Right lobe of liver (tissue), 6 donors: Measurements from ENCODE around the gene SCN3A. TPM values are rescaled to one million over a fixed set of nuclear protein-coding genes. Genes with fewer than 3 reads are reported as not detected.

Experiments used
- ATAC-seq, 4 donors: fragments of 200-7000 bp; cut with Tn5 transposase; one replicate each; pipeline ENCODE4 v1.9.1; 2020; ENCODE audit warnings: mild to moderate bottlenecking in 4 of 4, moderate library complexity in 4 of 4
- DNase-seq, 3 donors: peaks; one replicate each; pipeline ENCODE4 v3.0.0-alpha.2; 2020
- H3K27ac ChIP-seq, 3 donors: fragments of 200-600 bp; one replicate each; pipeline ENCODE4 v1.8.0; 2022
- H3K27me3 ChIP-seq, 2 donors: fragments of 200-600 bp; one replicate each; pipeline ENCODE4 v1.8.0; 2022
- H3K36me3 ChIP-seq, 4 donors: fragments of 200-600 bp; sonication (generic) in 1 of 4; one replicate each; pipeline versions ENCODE4 v1.5.1 to v1.8.0; 2017 to 2022; ENCODE audit warnings: control low read depth in 1 of 4
- H3K4me1 ChIP-seq, 4 donors: fragments of 200-600 bp; sonication (generic) in 1 of 4; one replicate each; pipeline versions ENCODE4 v1.5.1 to v1.8.0; 2017 to 2022; ENCODE audit warnings: control low read depth in 1 of 4
- H3K4me3 ChIP-seq, 3 donors: fragments of 200-600 bp; one replicate each; pipeline ENCODE4 v1.8.0; 2022
- H3K9me3 ChIP-seq, 4 donors: fragments of 200-600 bp; sonication (generic) in 1 of 4; one replicate each; pipeline versions ENCODE4 v1.5.1 to v1.8.0; 2017 to 2022; ENCODE audit warnings: control low read depth in 1 of 4
- CTCF ChIP-seq, 4 donors: fragments of 200-600 bp in 3 of 4; fragments of 450-650 bp in 1 of 4; IDR thresholded peaks; one replicate each; pipeline versions ENCODE4 v1.5.1 to v1.8.0; 2016 to 2022; ENCODE audit warnings: antibody characterized with exemption in 4 of 4, mild to moderate bottlenecking in 2 of 4
- POLR2A ChIP-seq: fragments of 450-650 bp; IDR thresholded peaks from one replicate; pipeline ENCODE4 v1.6.1; 2017; ENCODE audit warnings: antibody characterized with exemption, mild to moderate bottlenecking
- WGBS: methylation state at CpG from one replicate; pipeline ENCODE4 v1.1.6; 2018; ENCODE audit warnings: low coverage, low lambda C conversion rate; ENCODE audit not compliant: insufficient coverage; ENCODE audit errors: missing lambda C conversion rate; 5-methylcytosine and 5-hydroxymethylcytosine counted together
- intact Hi-C, 2 donors: fragments of 100-400 bp; cut with DNase I; formaldehyde crosslinking; loops; one replicate each; pipeline versions ENCODE4 v1.11.2 to v1.14.1; 2022
- total RNA-seq, 6 experiments: library from RNA; depleted of rRNA in 2 of 6; stranded (reverse); fragments of >200 nt in 2 of 6; fragmentation: NEBNext Ultra II Directional in 3 of 6; extraction: Animal tissue kit (Norgen Biotek cat#: 25700) in 3 of 6; gene quantifications; one replicate each; pipeline versions ENCODE4 v1.1.0 to v1.2.4, GENCODE V29; 2016 to 2023
- donor health status: DM: no; HTN: yes; CAD: no.
- donor health status: DM: no; HTN: no; CAD: no.
- donor health status: DM: no; HTN: no; CAD: no.
- donor health status: DM: no; HTN: yes; CAD: no.
- donor health status: DM: no; HTN: yes; CAD: no.

Gene SCN3A
- total RNA-seq, 6 experiments from 2014 or later = 0.02 to 0.17 (median 0.06) TPM; not detected in 3

GRCh38 chr2:165214093-165214492, 10.2 kb upstream of the SCN3A start:
- Histone ChIP-seq H3K9me3 (no peaks in the 10 kb centered on the region), H3K27ac (no peak overlapping the region), H3K36me3 (no peaks in the 10 kb centered on the region), H3K4me1 (no peaks in the 10 kb centered on the region), H3K27me3 (no peaks in the 10 kb centered on the region), H3K4me3 (no peak overlapping the region)
- intact Hi-C loops = no loop called here
- TF ChIP-seq POLR2A (no peak), CTCF (IDR thresholded peaks at IDR 0.05) (no peak)
- ATAC-seq = no peak
- DNase-seq = no peak
- WGBS = 32% methylated on average over 1 of the region's 1 CpG

GRCh38 chr2:165208094-165208493, 4.2 kb upstream of the SCN3A start:
- no peaks in the 10 kb centered on the region for H3K9me3 ChIP-seq
- intact Hi-C loops = loop anchor here (10.0 kb wide), 2 partner anchors 183 to 193 kb away; no protein-coding TSS in a partner anchor
- no peaks in the 10 kb centered on the region for H3K36me3 ChIP-seq
- no peaks in the 10 kb centered on the region for H3K27me3 ChIP-seq
- ATAC-seq = no peak
- no peak overlapping the region for H3K4me3 ChIP-seq
- no peak overlapping the region for H3K27ac ChIP-seq
- WGBS = 44% methylated on average over 1 of the region's 1 CpG
- TF ChIP-seq CTCF (IDR thresholded peaks at IDR 0.05) (no peak), POLR2A (no peak)
- no peak for DNase-seq
- H3K4me1 ChIP-seq = no peaks in the 10 kb centered on the region

GRCh38 chr2:165205865-165206264, 2.0 kb upstream of the SCN3A start:
- ATAC-seq (no peak), DNase-seq (no peak)
- Histone ChIP-seq H3K4me3 (no peak overlapping the region), H3K4me1 (no peaks in the 10 kb centered on the region), H3K36me3 (no peaks in the 10 kb centered on the region), H3K27me3 (no peaks in the 10 kb centered on the region), H3K27ac (no peak overlapping the region), H3K9me3 (no peaks in the 10 kb centered on the region)
- 53% methylated on average over 2 of the region's 2 CpGs for WGBS
- intact Hi-C loops = loop anchor here (10.0 kb wide), 2 partner anchors 181 to 191 kb away; no protein-coding TSS in a partner anchor
- TF ChIP-seq POLR2A = no peak
- no peak for TF ChIP-seq CTCF (IDR thresholded peaks at IDR 0.05)

- H3K4me1 ChIP-seq = no peaks in the 10 kb centered on the region
- DNase-seq (no peak), ATAC-seq (peak in 1 of 4 donors; percentile 32)
- TF ChIP-seq POLR2A (no peak), CTCF (IDR thresholded peaks at IDR 0.05) (no peak)
- no peaks in the 10 kb centered on the region for H3K36me3 ChIP-seq
- no peak overlapping the region for H3K27ac ChIP-seq
- H3K9me3 ChIP-seq = no peaks in the 10 kb centered on the region
- intact Hi-C loops = loop anchor here (10.0 kb wide), 2 partner anchors 177 to 187 kb away; no protein-coding TSS in a partner anchor
- WGBS = 94% methylated on average over 1 of the region's 1 CpG
- no peaks in the 10 kb centered on the region for H3K27me3 ChIP-seq
- no peak overlapping the region for H3K4me3 ChIP-seq
These were observed 1.6 kb downstream of the SCN3A start for GRCh38 chr2:165202239-165202638.

- no peak for TF ChIP-seq CTCF (IDR thresholded peaks at IDR 0.05)
- no peak for TF ChIP-seq POLR2A
- intact Hi-C loops = no loop called here
- ATAC-seq = no peak
- 50% methylated on average over 2 of the region's 2 CpGs for WGBS
- H3K27ac ChIP-seq = no peak overlapping the region
- no peaks in the 10 kb centered on the region for H3K9me3 ChIP-seq
- no peak for DNase-seq
- no peak overlapping the region for H3K4me3 ChIP-seq
- no peaks in the 10 kb centered on the region for H3K4me1 ChIP-seq
- H3K36me3 ChIP-seq = no peaks in the 10 kb centered on the region
- H3K27me3 ChIP-seq = no peaks in the 10 kb centered on the region
These were observed 5.7 kb downstream of the SCN3A start for GRCh38 chr2:165198181-165198580.
